Measurements from ENCODE around the gene NSG1.

GRCh38 chr4:4394644-4395043, 7.7 kb downstream of the NSG1 start:
- TF ChIP-seq POLR2A (IDR thresholded peaks at IDR 0.05) = no peak
- no peak for TF ChIP-seq CTCF (IDR thresholded peaks at IDR 0.05)
- no peak for TF ChIP-seq POLR2AphosphoS5 (IDR thresholded peaks at IDR 0.05)

All from sigmoid colon (tissue), 4 donors.